Hepatocyte (in vitro differentiated cells): ENCODE measurements around the gene RBM23. TPM values are rescaled to one million over a fixed set of nuclear protein-coding genes. Genes with fewer than 3 reads are reported as not detected.

ENCODE experiments used
- DNase-seq: peaks from one replicate; pipeline ENCODE4 v3.0.0-alpha.2; 2016; ENCODE audit warnings: low spot score
- H2AFZ ChIP-seq: fragments of 200-600 bp; sonication (generic); 2 replicates; pipeline ENCODE4 v1.6.0; 2016; ENCODE audit warnings: antibody characterized with exemption, mild to moderate bottlenecking
- H3K27ac ChIP-seq: fragments of 200-600 bp; sonication (generic); 2 replicates; pipeline ENCODE4 v1.5.1; 2016; ENCODE audit warnings: mild to moderate bottlenecking
- H3K27me3 ChIP-seq: fragments of 200-600 bp; sonication (generic); 2 replicates; pipeline ENCODE4 v1.6.1; 2016
- H3K36me3 ChIP-seq: fragments of 200-600 bp; sonication (generic); replicated peaks from 2 replicates; pipeline ENCODE4 v1.5.1; 2016; ENCODE audit warnings: low read depth; ENCODE audit not compliant: insufficient read depth
- H3K4me1 ChIP-seq: fragments of 200-600 bp; sonication (generic); 2 replicates; pipeline ENCODE4 v1.5.1; 2016; ENCODE audit warnings: mild to moderate bottlenecking, moderate library complexity; ENCODE audit not compliant: insufficient read depth
- H3K4me2 ChIP-seq: fragments of 200-600 bp; sonication (generic); 2 replicates; pipeline ENCODE4 v1.6.0; 2016
- H3K4me3 ChIP-seq: fragments of 200-600 bp; sonication (generic); 2 replicates; pipeline ENCODE4 v1.5.1; 2016; ENCODE audit warnings: mild to moderate bottlenecking
- H3K79me2 ChIP-seq: fragments of 200-600 bp; sonication (generic); 2 replicates; pipeline ENCODE4 v1.6.0; 2017; ENCODE audit warnings: mild to moderate bottlenecking
- H3K9me2 ChIP-seq: fragments of 200-600 bp; sonication (generic); replicated peaks from 2 replicates; pipeline ENCODE4 v1.6.0; 2017; ENCODE audit warnings: mild to moderate bottlenecking; ENCODE audit not compliant: insufficient read depth
- H3K9me3 ChIP-seq: fragments of 200-600 bp; sonication (generic); 2 replicates; pipeline ENCODE4 v1.5.1; 2016; ENCODE audit warnings: low read depth, mild to moderate bottlenecking
- H4K20me1 ChIP-seq: fragments of 200-600 bp; sonication (generic); 2 replicates; pipeline ENCODE4 v1.6.0; 2016; ENCODE audit warnings: mild to moderate bottlenecking; ENCODE audit not compliant: insufficient read depth, poor library complexity, severe bottlenecking
- CTCF ChIP-seq: fragments of 200-600 bp; sonication (generic); IDR thresholded peaks from 2 replicates; pipeline ENCODE4 v1.5.1; 2016; ENCODE audit warnings: antibody characterized with exemption, mild to moderate bottlenecking; ENCODE audit not compliant: poor library complexity
- EZH2 ChIP-seq: fragments of 200-600 bp; sonication (generic); IDR thresholded peaks from 2 replicates; pipeline ENCODE4 v1.6.1; 2016; ENCODE audit warnings: antibody characterized with exemption, mild to moderate bottlenecking, borderline replicate concordance
- EZH2phosphoT487 ChIP-seq: fragments of 200-600 bp; sonication (generic); IDR thresholded peaks from one replicate; pipeline ENCODE4 v1.6.1; 2018; ENCODE audit warnings: antibody characterized with exemption, mild to moderate bottlenecking, low read depth, moderate library complexity; ENCODE audit not compliant: unreplicated experiment, severe bottlenecking
- WGBS: methylation state at CpG from one replicate; pipeline ENCODE4 v1.1.6; 2016; ENCODE audit warnings: low lambda C conversion rate; ENCODE audit errors: missing lambda C conversion rate; 5-methylcytosine and 5-hydroxymethylcytosine counted together
- polyA plus RNA-seq: library from polyadenylated mRNA; unstranded; fragments of >200 nt; fragmentation: Nextera tagmentation; extraction: Ambion mirVana; gene quantifications from 2 replicates; pipeline ENCODE4 v1.2.1, GENCODE V29; 2016
- total RNA-seq: library from RNA; depleted of rRNA; stranded (reverse); fragments of >200 nt; gene quantifications from 2 replicates; pipeline ENCODE4 v1.2.3, GENCODE V29; 2014

RBM23 gene
- total and polyA plus RNA-seq, 2 experiments from 2014 or later, result 74.1 to 236 TPM

GRCh38 chr14:22877000-22877501, 41.9 kb downstream of the RBM23 start:
- Histone ChIP-seq H3K27ac (no peak overlapping the region), H3K9me2 (no peaks in the 10 kb centered on the region), H4K20me1 (no peaks in the 10 kb centered on the region), H3K9me3 (no peaks in the 10 kb centered on the region), H3K79me2 (peaks cover 22% of the 10 kb centered on the region), H3K4me2 (no peak overlapping the region), H3K36me3 (no peaks in the 10 kb centered on the region), H3K27me3 (no peaks in the 10 kb centered on the region), H3K4me1 (peaks cover 8% of the 10 kb centered on the region), H3K4me3 (no peak overlapping the region), H2AFZ (no peak overlapping the region)
- TF ChIP-seq EZH2phosphoT487 (no peak), CTCF (no peak), EZH2 (no peak)
- DNase-seq, result no peak
- WGBS, result 95% methylated on average over 19 of the region's 22 CpGs

GRCh38 chr14:22875748-22876319, 43.1 kb downstream of the RBM23 start:
- WGBS, result 98% methylated on average over 20 of the region's 20 CpGs
- H3K4me1 ChIP-seq, result peaks cover 7% of the 10 kb centered on the region
- H3K27me3 ChIP-seq, result no peaks in the 10 kb centered on the region
- H3K9me2 ChIP-seq, result no peaks in the 10 kb centered on the region
- no peak overlapping the region for H2AFZ ChIP-seq
- H3K36me3 ChIP-seq, result no peaks in the 10 kb centered on the region
- H3K27ac ChIP-seq, result no peak overlapping the region
- no peak for TF ChIP-seq EZH2
- TF ChIP-seq EZH2phosphoT487, result no peak
- TF ChIP-seq CTCF, result no peak
- H3K4me2 ChIP-seq, result no peak overlapping the region
- no peaks in the 10 kb centered on the region for H3K9me3 ChIP-seq
- H3K4me3 ChIP-seq, result no peak overlapping the region
- no peak for DNase-seq
- H3K79me2 ChIP-seq, result peaks cover 22% of the 10 kb centered on the region
- H4K20me1 ChIP-seq, result no peaks in the 10 kb centered on the region

- Histone ChIP-seq H3K4me1 (peaks cover 13% of the 10 kb centered on the region), H3K9me2 (no peaks in the 10 kb centered on the region), H3K27ac (no peak overlapping the region), H3K4me2 (no peak overlapping the region), H3K9me3 (no peaks in the 10 kb centered on the region), H3K79me2 (peaks cover 22% of the 10 kb centered on the region), H3K27me3 (no peaks in the 10 kb centered on the region), H4K20me1 (no peaks in the 10 kb centered on the region), H2AFZ (no peak overlapping the region), H3K4me3 (no peak overlapping the region), H3K36me3 (no peaks in the 10 kb centered on the region)
- 97% methylated on average over 15 of the region's 15 CpGs for WGBS
- DNase-seq, result no peak
- no peak for TF ChIP-seq EZH2phosphoT487
- no peak for TF ChIP-seq CTCF
- TF ChIP-seq EZH2, result no peak
Observed at GRCh38 chr14:22875003-22875747, 43.8 kb downstream of the RBM23 start.
